ENCODE measurements around the gene PDLIM3.
"Not testable (repeated sequence)": the region's sequence is repeated elsewhere in the genome, so short reads cannot be mapped to it uniquely, and the experiment has no call there.

PDLIM3 gene

GRCh38 chr4:185570727-185571126, 35.4 kb upstream of the PDLIM3 start:
- no peak overlapping the region for H3K4me3 ChIP-seq

GRCh38 chr4:185567381-185568376, 32.4 kb upstream of the PDLIM3 start:
- Histone ChIP-seq H3K4me3 (no peak overlapping the region), H3K27me3 (no peaks in the 10 kb centered on the region), H3K9me3 (replicated peaks in 1 of 11) (peaks cover 8 to 17% (median 14%) of the 10 kb centered on the region in 11 experiments; a peak in 21 of 22 replicates), H3K4me1 (peaks cover 0 to 9% (median 2%) of the 10 kb centered on the region in 10 experiments; a peak in 10 of 20 replicates), H3K36me3 (no peaks in the 10 kb centered on the region), H3K9ac (no peak overlapping the region), H3K27ac (no peak overlapping the region), H4K20me1 (no peaks in the 10 kb centered on the region), H3K4me2 (no peak overlapping the region)
- no peak for TF ChIP-seq Cebpa-rat (IDR thresholded peaks at IDR 0.05)

More at GRCh38 chr4:185570727-185571126, 35.4 kb upstream of the PDLIM3 start:
- H3K27me3 ChIP-seq, result no peaks in the 10 kb centered on the region
- no peak overlapping the region for H3K4me2 ChIP-seq
- no peak overlapping the region for H3K27ac ChIP-seq
- no peaks in the 10 kb centered on the region for H4K20me1 ChIP-seq
- H3K9ac ChIP-seq, result no peak overlapping the region
- TF ChIP-seq Cebpa-rat (IDR thresholded peaks at IDR 0.05), result no peak
- H3K36me3 ChIP-seq, result no peaks in the 10 kb centered on the region
- H3K4me1 ChIP-seq, result peaks cover 0 to 8% (median 2%) of the 10 kb centered on the region in 10 experiments; a peak in 10 of 20 replicates
- H3K9me3 ChIP-seq (replicated peaks in 1 of 11), result peaks cover 0 to 3% (median 1%) of the 10 kb centered on the region in 11 experiments; a peak in 12 of 22 replicates

DNA sequence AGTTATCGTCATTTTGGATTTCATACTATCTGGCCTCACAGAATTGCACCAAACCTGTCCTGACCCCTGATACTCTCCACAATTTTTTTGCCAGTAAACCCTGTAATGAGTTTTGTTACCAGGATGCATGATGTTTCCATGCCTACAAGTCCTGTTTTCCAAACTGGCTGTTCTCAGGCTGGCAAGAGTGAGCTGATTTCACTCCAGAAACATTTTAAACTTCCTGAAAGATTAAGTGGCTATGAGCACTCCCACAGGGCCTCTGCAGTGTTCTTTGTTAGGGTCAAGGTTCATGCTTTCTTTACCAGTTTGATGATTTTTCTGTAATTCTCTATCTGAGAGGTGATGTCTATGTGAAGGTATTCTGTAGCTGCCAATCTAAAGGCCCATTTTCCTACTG, 31.7 kb upstream of the PDLIM3 start:
- Histone ChIP-seq H3K4me2 (no peak overlapping the region), H4K20me1 (no peaks in the 10 kb centered on the region), H3K9ac (no peak overlapping the region), H3K27ac (no peak overlapping the region), H3K9me3 (replicated peaks in 1 of 11) (peaks cover 8 to 17% (median 14%) of the 10 kb centered on the region in 11 experiments; a peak in 21 of 22 replicates), H3K36me3 (no peaks in the 10 kb centered on the region), H3K4me3 (no peak overlapping the region), H3K27me3 (no peaks in the 10 kb centered on the region), H3K4me1 (peaks cover 0 to 9% (median 2%) of the 10 kb centered on the region in 10 experiments; a peak in 10 of 20 replicates)
- TF ChIP-seq Cebpa-rat (IDR thresholded peaks at IDR 0.05), result no peak

GRCh38 chr4:185566425-185566824, 31.1 kb upstream of the PDLIM3 start:
- H3K4me1 ChIP-seq, result peaks cover 0 to 9% (median 2%) of the 10 kb centered on the region in 10 experiments; a peak in 10 of 20 replicates
- no peak overlapping the region for H3K27ac ChIP-seq
- TF ChIP-seq Cebpa-rat (IDR thresholded peaks at IDR 0.05), result no peak
- peak overlapping the region in 3 of 11 experiments; percentile 6 to 19 (median 8); a peak in 2 of 22 replicates for H3K4me2 ChIP-seq
- H3K9me3 ChIP-seq (replicated peaks in 1 of 11), result peaks cover 8 to 22% (median 14%) of the 10 kb centered on the region in 11 experiments; a peak in 21 of 22 replicates
- no peaks in the 10 kb centered on the region for H3K36me3 ChIP-seq
- H3K4me3 ChIP-seq, result no peak overlapping the region
- H3K27me3 ChIP-seq, result no peaks in the 10 kb centered on the region
- H3K9ac ChIP-seq, result no peak overlapping the region
- no peaks in the 10 kb centered on the region for H4K20me1 ChIP-seq

- H3K4me3 ChIP-seq, result no peak overlapping the region
- TF ChIP-seq Cebpa-rat (IDR thresholded peaks at IDR 0.05), result no peak
- no peaks in the 10 kb centered on the region for H3K36me3 ChIP-seq
- H3K9me3 ChIP-seq (replicated peaks in 1 of 11), result peaks cover 8 to 23% (median 14%) of the 10 kb centered on the region in 11 experiments; a peak in 21 of 22 replicates
- H4K20me1 ChIP-seq, result no peaks in the 10 kb centered on the region
- no peaks in the 10 kb centered on the region for H3K27me3 ChIP-seq
- no peak overlapping the region for H3K9ac ChIP-seq
- H3K4me2 ChIP-seq, result peak overlapping the region in 3 of 11 experiments; percentile 8 to 23 (median 21); a peak in 1 of 22 replicates
- H3K4me1 ChIP-seq, result peaks cover 0 to 9% (median 2%) of the 10 kb centered on the region in 10 experiments; a peak in 10 of 20 replicates
- H3K27ac ChIP-seq, result no peak overlapping the region
Measured at GRCh38 chr4:185565696-185566095, 30.4 kb upstream of the PDLIM3 start.

DNA sequence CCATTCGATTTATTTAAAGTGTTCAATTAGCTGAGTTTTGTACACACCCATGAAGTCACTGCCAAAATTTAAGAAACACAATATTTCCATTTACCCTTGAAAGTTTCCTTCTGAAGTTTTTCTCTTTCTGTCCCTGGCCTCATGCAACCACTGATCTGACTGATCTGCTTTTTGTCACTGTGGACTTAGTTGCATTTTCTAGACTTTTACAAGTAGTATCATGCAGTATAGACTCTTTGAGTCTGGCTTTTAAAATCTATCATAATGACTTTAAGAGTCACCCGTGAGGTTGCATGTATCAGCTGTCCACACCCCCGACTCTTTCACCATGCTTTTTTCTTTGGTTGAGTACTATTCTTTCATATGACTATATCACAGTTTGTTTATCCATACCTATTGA, 29.0 kb upstream of the PDLIM3 start:
- H3K4me2 ChIP-seq, result no peak overlapping the region
- no peaks in the 10 kb centered on the region for H4K20me1 ChIP-seq
- H3K27ac ChIP-seq, result no peak overlapping the region
- no peak overlapping the region for H3K9ac ChIP-seq
- peaks cover 0 to 9% (median 2%) of the 10 kb centered on the region in 10 experiments; a peak in 10 of 20 replicates for H3K4me1 ChIP-seq
- H3K9me3 ChIP-seq (replicated peaks in 1 of 11), result peaks cover 8 to 23% (median 14%) of the 10 kb centered on the region in 11 experiments; a peak in 21 of 22 replicates
- H3K4me3 ChIP-seq, result no peak overlapping the region
- no peak for TF ChIP-seq Cebpa-rat (IDR thresholded peaks at IDR 0.05)
- no peaks in the 10 kb centered on the region for H3K36me3 ChIP-seq
- H3K27me3 ChIP-seq, result no peaks in the 10 kb centered on the region

DNA sequence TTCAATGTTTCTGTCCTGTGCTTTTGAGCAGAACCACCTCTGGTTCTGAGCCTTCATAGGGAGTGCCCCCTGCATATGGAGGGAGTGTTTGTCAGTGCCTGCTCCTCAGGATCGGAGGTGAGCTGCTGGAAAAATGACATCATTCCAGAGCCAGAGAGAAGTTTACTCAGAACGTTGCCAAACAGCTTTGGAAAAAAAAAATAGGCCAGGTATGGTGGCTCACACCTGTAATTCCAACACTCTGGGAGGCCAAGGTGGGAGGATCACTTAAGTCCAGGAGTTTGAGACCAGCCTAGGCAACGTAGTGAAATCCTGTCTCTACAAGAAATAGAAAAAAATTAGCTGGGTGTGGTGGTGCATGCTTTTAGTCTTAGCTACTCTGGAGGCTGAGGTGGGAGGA, 27.2 kb upstream of the PDLIM3 start:
- Histone ChIP-seq H3K36me3 (no peaks in the 10 kb centered on the region), H3K9me3 (replicated peaks in 1 of 11) (peaks cover 8 to 23% (median 14%) of the 10 kb centered on the region in 11 experiments; a peak in 21 of 22 replicates), H3K4me1 (peaks cover 0 to 9% (median 2%) of the 10 kb centered on the region in 10 experiments; a peak in 10 of 20 replicates), H3K4me2 (no peak overlapping the region), H4K20me1 (no peaks in the 10 kb centered on the region), H3K9ac (no peak overlapping the region), H3K4me3 (no peak overlapping the region), H3K27ac (no peak overlapping the region), H3K27me3 (no peaks in the 10 kb centered on the region)
- TF ChIP-seq Cebpa-rat (IDR thresholded peaks at IDR 0.05), result no peak

- TF ChIP-seq Cebpa-rat (IDR thresholded peaks at IDR 0.05), result no peak
- no peaks in the 10 kb centered on the region for H4K20me1 ChIP-seq
- no peak overlapping the region for H3K4me3 ChIP-seq
- H3K36me3 ChIP-seq, result no peaks in the 10 kb centered on the region
- no peaks in the 10 kb centered on the region for H3K4me1 ChIP-seq
- no peak overlapping the region for H3K27ac ChIP-seq
- no peaks in the 10 kb centered on the region for H3K27me3 ChIP-seq
- peaks cover 6 to 23% (median 9%) of the 10 kb centered on the region in 11 experiments; a peak in 21 of 22 replicates for H3K9me3 ChIP-seq (replicated peaks in 1 of 11)
- H3K9ac ChIP-seq, result no peak overlapping the region
- no peak overlapping the region; a peak in 1 of 22 replicates for H3K4me2 ChIP-seq
Measured at GRCh38 chr4:185560316-185560715, 25.0 kb upstream of the PDLIM3 start.

DNA sequence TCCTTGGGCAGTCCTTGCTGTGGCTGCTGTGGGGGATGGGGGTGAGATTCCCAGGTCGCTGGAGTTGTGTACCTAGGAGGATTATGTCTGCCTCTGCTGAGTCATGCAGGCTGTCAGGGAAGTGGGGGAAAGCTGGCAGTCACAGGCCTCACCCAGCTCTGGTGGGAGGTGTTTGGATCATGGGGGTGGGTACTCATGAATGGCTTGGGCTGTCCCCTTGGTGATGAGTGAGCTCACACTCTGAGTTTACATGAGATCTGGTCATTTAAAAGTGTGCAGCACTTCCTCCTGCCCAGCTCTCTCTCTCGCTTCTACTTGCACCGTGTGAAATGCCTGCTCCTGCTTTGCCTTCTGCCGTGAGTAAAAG, 24.6 kb upstream of the PDLIM3 start:
- Histone ChIP-seq H3K4me2 (no peak overlapping the region; a peak in 1 of 22 replicates), H4K20me1 (no peaks in the 10 kb centered on the region), H3K4me3 (no peak overlapping the region), H3K27ac (no peak overlapping the region), H3K27me3 (no peaks in the 10 kb centered on the region), H3K9ac (no peak overlapping the region), H3K4me1 (no peaks in the 10 kb centered on the region), H3K9me3 (replicated peaks in 1 of 11) (peaks cover 3 to 19% (median 6%) of the 10 kb centered on the region in 11 experiments; a peak in 21 of 22 replicates), H3K36me3 (no peaks in the 10 kb centered on the region)
- TF ChIP-seq Cebpa-rat (IDR thresholded peaks at IDR 0.05), result no peak

DNA sequence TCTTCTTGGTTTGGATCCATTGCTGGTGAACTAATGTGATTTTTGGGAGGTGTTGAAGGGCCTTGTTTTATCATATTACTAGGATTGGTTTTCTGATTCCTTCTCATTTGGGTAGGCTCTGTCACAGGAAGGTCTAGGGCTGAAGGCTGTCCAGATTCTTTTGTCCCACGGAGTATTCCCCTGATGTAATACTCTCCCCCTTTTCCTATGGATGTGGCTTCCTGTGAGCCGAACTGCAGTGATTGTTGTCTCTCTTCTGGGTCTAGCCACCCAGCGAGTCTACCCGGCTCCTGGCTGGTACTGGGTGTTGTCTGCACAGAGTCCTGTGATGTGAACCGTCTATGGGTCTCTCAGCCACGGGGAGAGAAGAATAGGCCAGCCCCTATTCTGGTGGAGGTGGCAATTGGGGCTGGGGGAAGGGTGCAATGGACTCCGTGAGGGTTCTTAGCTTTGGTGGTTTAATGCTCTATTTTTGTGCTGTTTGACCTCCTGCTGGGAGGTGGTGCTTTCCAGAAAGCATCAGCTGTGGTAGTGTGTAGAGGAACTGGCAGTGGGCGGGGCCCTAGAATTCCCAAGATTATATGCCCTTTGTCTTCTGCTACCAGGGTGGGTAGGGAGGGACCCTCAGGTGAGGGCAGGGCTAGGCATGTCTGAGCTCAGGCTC, 24.1 kb upstream of the PDLIM3 start:
- H3K4me1 ChIP-seq, H4K20me1 ChIP-seq, H3K27ac ChIP-seq, H3K4me2 ChIP-seq, H3K9ac ChIP-seq, H3K4me3 ChIP-seq, H3K36me3 ChIP-seq, H3K27me3 ChIP-seq: not testable (repeated sequence)
- peaks cover 0 to 14% (median under 1%) of the 10 kb centered on the region in 11 experiments; a peak in 8 of 22 replicates for H3K9me3 ChIP-seq (replicated peaks in 1 of 11)

Measured in BLaER1 treated with 17β-estradiol and CSF1 and Interleukin-3, amounts not matched to agents 10 nM and 100 nM (cell line).